ENCODE results near the gene HOXD9. TPM values are rescaled to one million over a fixed set of nuclear protein-coding genes. Genes with fewer than 3 reads are reported as not detected.

Gene HOXD9
- total and polyA plus RNA-seq, 2 of the 8 experiments (the other 6 are each of a cell fraction or from before 2014, with no cell fraction given) = not detected

GRCh38 chr2:176096986-176097819, 25.3 kb upstream of the HOXD9 start (continued):
- TF ChIP-seq MAFK (IDR thresholded peaks at IDR 0.05; ENCODE audit: low read depth, low read length) = no peak
- peak in 1 of 2 experiments; percentile 26; a peak in 2 of 4 replicates for TF ChIP-seq SIN3A (conservative IDR thresholded peaks at IDR 0.05 in 1 of 2, IDR thresholded peaks at IDR 0.05 in 1 of 2; ENCODE audit: low read depth in 1 of 2, low read length in 2 of 2)
- no peak for TF ChIP-seq USF2 (IDR thresholded peaks at IDR 0.05; ENCODE audit: low read length)
- no peak for TF ChIP-seq SAP30 (IDR thresholded peaks at IDR 0.05; ENCODE audit: insufficient read depth, insufficient replicate concordance, low read length)
- no peak for TF ChIP-seq RXRA (IDR thresholded peaks at IDR 0.05; ENCODE audit: insufficient read depth, low read depth, low read length)
- peak; percentile 83; the same call in 1 of the 2 replicates for TF ChIP-seq POU5F1 (IDR thresholded peaks at IDR 0.05; ENCODE audit: low read depth, low read length)
- TF ChIP-seq SP2 (IDR thresholded peaks at IDR 0.05; ENCODE audit: low read length) = no peak
- no peak; the same call in none of the 2 replicates for TF ChIP-seq SUZ12 (IDR thresholded peaks at IDR 0.05; ENCODE audit: low read length)
